ENCODE measurements around the gene MEGF11. TPM values are rescaled to one million over a fixed set of nuclear protein-coding genes. Genes with fewer than 3 reads are reported as not detected.
A peak's percentile ranks its signal among the peaks of the same experiment; 100 is the strongest.

The MEGF11 gene
- total and polyA plus RNA-seq, 10 donors = 0.02 to 0.61 (median 0.23) TPM; not detected in 4

- intact Hi-C loops (cut with DNase I; ENCODE audit: low total_unique reads) = loop anchor here (10.0 kb wide), 1 partner anchor 222 kb away; no protein-coding TSS in a partner anchor
- Histone ChIP-seq H3K4me1 (peaks cover 0 to 17% (median 4%) of the 10 kb centered on the region in 6 donors), H3K27ac (no peak overlapping the region), H3K27me3 (replicated peaks in 1 of 7) (no peaks in the 10 kb centered on the region), H3K4me3 (no peak overlapping the region), H3K36me3 (no peaks in the 10 kb centered on the region), H3K9me3 (no peaks in the 10 kb centered on the region)
- peak; percentile 90 for DNase-seq
- WGBS, 5 donors = 66 to 73% (median 71%) methylated on average over 12 of the region's 12 CpGs
- TF ChIP-seq POLR2AphosphoS5 (IDR thresholded peaks at IDR 0.05) = no peak
- TF ChIP-seq POLR2A (IDR thresholded peaks at IDR 0.05) = no peak
- TF ChIP-seq CTCF (IDR thresholded peaks at IDR 0.05 in 8 of 11, conservative IDR thresholded peaks at IDR 0.05 in 3 of 11) = peak; percentile 75 to 94 (median 86)
Observed at GRCh38 chr15:65856821-65857455, 396.6 kb downstream of the MEGF11 start.

GRCh38 chr15:65851981-65852380, 401.6 kb downstream of the MEGF11 start:
- TF ChIP-seq POLR2A (IDR thresholded peaks at IDR 0.05) (no peak), CTCF (IDR thresholded peaks at IDR 0.05 in 8 of 11, conservative IDR thresholded peaks at IDR 0.05 in 3 of 11) (no peak), POLR2AphosphoS5 (IDR thresholded peaks at IDR 0.05) (no peak)
- H3K27ac ChIP-seq = no peak overlapping the region
- no peaks in the 10 kb centered on the region for H3K27me3 ChIP-seq (replicated peaks in 1 of 7)
- 86 to 97% (median 90%) methylated on average over 5 of the region's 5 CpGs for WGBS, 5 donors
- H3K4me1 ChIP-seq = peaks cover 0 to 4% (median 0%) of the 10 kb centered on the region in 6 donors
- intact Hi-C loops (cut with DNase I; ENCODE audit: low total_unique reads) = loop anchor here (10.0 kb wide), 1 partner anchor 217 kb away; no protein-coding TSS in a partner anchor
- DNase-seq = no peak
- no peak overlapping the region for H3K4me3 ChIP-seq
- no peaks in the 10 kb centered on the region for H3K9me3 ChIP-seq
- H3K36me3 ChIP-seq = no peaks in the 10 kb centered on the region

GRCh38 chr15:65847989-65848388, 405.6 kb downstream of the MEGF11 start:
- no peak for DNase-seq
- no peak overlapping the region for H3K27ac ChIP-seq
- no peaks in the 10 kb centered on the region for H3K36me3 ChIP-seq
- no peaks in the 10 kb centered on the region for H3K9me3 ChIP-seq
- no peaks in the 10 kb centered on the region for H3K27me3 ChIP-seq (replicated peaks in 1 of 7)
- no peak overlapping the region for H3K4me3 ChIP-seq
- TF ChIP-seq CTCF (IDR thresholded peaks at IDR 0.05 in 8 of 11, conservative IDR thresholded peaks at IDR 0.05 in 3 of 11) = no peak
- no peak for TF ChIP-seq POLR2AphosphoS5 (IDR thresholded peaks at IDR 0.05)
- no peak for TF ChIP-seq POLR2A (IDR thresholded peaks at IDR 0.05)
- intact Hi-C loops (cut with DNase I; ENCODE audit: low total_unique reads) = no loop called here
- H3K4me1 ChIP-seq = no peaks in the 10 kb centered on the region

- Histone ChIP-seq H3K9me3 (no peaks in the 10 kb centered on the region), H3K27ac (no peak overlapping the region), H3K27me3 (replicated peaks in 1 of 7) (no peaks in the 10 kb centered on the region), H3K36me3 (no peaks in the 10 kb centered on the region), H3K4me1 (peaks cover 0 to 10% (median 5%) of the 10 kb centered on the region in 6 donors), H3K4me3 (no peak overlapping the region)
- no peak for TF ChIP-seq CTCF (IDR thresholded peaks at IDR 0.05 in 8 of 11, conservative IDR thresholded peaks at IDR 0.05 in 3 of 11)
- TF ChIP-seq POLR2A (IDR thresholded peaks at IDR 0.05) = no peak
- TF ChIP-seq POLR2AphosphoS5 (IDR thresholded peaks at IDR 0.05) = no peak
- DNase-seq = no peak
- WGBS, 5 donors = 82 to 92% (median 86%) methylated on average over 9 of the region's 9 CpGs
- intact Hi-C loops (cut with DNase I; ENCODE audit: low total_unique reads) = no loop called here
Observed at GRCh38 chr15:65845826-65846519, 407.6 kb downstream of the MEGF11 start.
